Astrocyte (in vitro differentiated cells and primary cell): ENCODE measurements around the gene FAM3D.

Experiments used
- CTCF ChIP-seq: IDR thresholded peaks from 2 replicates; pipeline ENCODE4 v1.5.1; 2011; ENCODE audit warnings: low read depth, mild to moderate bottlenecking, inconsistent platforms, low read length, moderate library complexity; ENCODE audit not compliant: insufficient read depth
- EZH2 ChIP-seq: IDR thresholded peaks from 2 replicates; pipeline ENCODE4 v1.6.1; 2012; ENCODE audit warnings: mild to moderate bottlenecking, low read length, inconsistent platforms; ENCODE audit not compliant: insufficient read depth

GRCh38 chr3:58685641-58686040, 19.1 kb upstream of the FAM3D start:
- TF ChIP-seq CTCF (no peak), EZH2 (no peak)
